Right lobe of liver (tissue), 4 donors: Measurements from ENCODE around the gene RNF121.

Experiments
- POLR2A ChIP-seq: fragments of 450-650 bp; IDR thresholded peaks from one replicate; pipeline ENCODE4 v1.6.1; 2017; ENCODE audit warnings: antibody characterized with exemption, mild to moderate bottlenecking
- TF ChIP-seq, protein P1 (sequence below), 4 donors: fragments of 200-600 bp in 3 of 4; fragments of 450-650 bp in 1 of 4; IDR thresholded peaks; one replicate each; pipeline versions ENCODE4 v1.5.1 to v1.8.0; 2016 to 2022; ENCODE audit warnings: antibody characterized with exemption in 4 of 4, mild to moderate bottlenecking in 2 of 4
- donor health status: DM: no; HTN: no; CAD: no.
- donor health status: DM: no; HTN: no; CAD: no.
- donor health status: DM: no; HTN: yes; CAD: no.

- TF ChIP-seq, protein P1, sequence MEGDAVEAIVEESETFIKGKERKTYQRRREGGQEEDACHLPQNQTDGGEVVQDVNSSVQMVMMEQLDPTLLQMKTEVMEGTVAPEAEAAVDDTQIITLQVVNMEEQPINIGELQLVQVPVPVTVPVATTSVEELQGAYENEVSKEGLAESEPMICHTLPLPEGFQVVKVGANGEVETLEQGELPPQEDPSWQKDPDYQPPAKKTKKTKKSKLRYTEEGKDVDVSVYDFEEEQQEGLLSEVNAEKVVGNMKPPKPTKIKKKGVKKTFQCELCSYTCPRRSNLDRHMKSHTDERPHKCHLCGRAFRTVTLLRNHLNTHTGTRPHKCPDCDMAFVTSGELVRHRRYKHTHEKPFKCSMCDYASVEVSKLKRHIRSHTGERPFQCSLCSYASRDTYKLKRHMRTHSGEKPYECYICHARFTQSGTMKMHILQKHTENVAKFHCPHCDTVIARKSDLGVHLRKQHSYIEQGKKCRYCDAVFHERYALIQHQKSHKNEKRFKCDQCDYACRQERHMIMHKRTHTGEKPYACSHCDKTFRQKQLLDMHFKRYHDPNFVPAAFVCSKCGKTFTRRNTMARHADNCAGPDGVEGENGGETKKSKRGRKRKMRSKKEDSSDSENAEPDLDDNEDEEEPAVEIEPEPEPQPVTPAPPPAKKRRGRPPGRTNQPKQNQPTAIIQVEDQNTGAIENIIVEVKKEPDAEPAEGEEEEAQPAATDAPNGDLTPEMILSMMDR (IDR thresholded peaks at IDR 0.05), result no peak
- TF ChIP-seq POLR2A, result no peak
Measured at GRCh38 chr11:72023335-72023734, 94.5 kb downstream of the RNF121 start.
